Immature natural killer cell (primary cell): ENCODE measurements around the gene TMEM108. TPM values are rescaled to one million over a fixed set of nuclear protein-coding genes. Genes with fewer than 3 reads are reported as not detected.
"Not testable (repeated sequence)": the region's sequence is repeated elsewhere in the genome, so short reads cannot be mapped to it uniquely, and the experiment has no call there.

Source experiments
- DNase-seq, 3 donors: peaks; one replicate each; pipeline ENCODE4 v3.0.0; 2022; ENCODE audit warnings: mixed read lengths in 1 of 3
- H3K27ac Mint-ChIP-seq, 6 donors: one replicate each; pipeline ENCODE4 v1.8.0; 2020; ENCODE audit warnings: mixed read lengths in 6 of 6, mild to moderate bottlenecking in 5 of 6, inconsistent platforms in 4 of 6, moderate library complexity in 3 of 6
- H3K27me3 Mint-ChIP-seq, 3 donors: one replicate each; pipeline ENCODE4 v1.8.0; 2020 to 2021; ENCODE audit warnings: low read depth in 3 of 3, mild to moderate bottlenecking in 3 of 3, mixed read lengths in 3 of 3, moderate library complexity in 3 of 3, inconsistent platforms in 1 of 3
- H3K36me3 Mint-ChIP-seq, 3 donors: one replicate each; pipeline ENCODE4 v1.8.0; 2020; ENCODE audit warnings: mixed read lengths in 3 of 3, inconsistent platforms in 2 of 3, mild to moderate bottlenecking in 2 of 3
- H3K4me1 Mint-ChIP-seq, 2 donors: one replicate each; pipeline ENCODE4 v1.8.0; 2020; ENCODE audit warnings: inconsistent platforms in 2 of 2, mild to moderate bottlenecking in 2 of 2, mixed read lengths in 2 of 2, moderate library complexity in 1 of 2
- H3K4me3 Mint-ChIP-seq, 5 donors: one replicate each; pipeline ENCODE4 v1.8.0; 2020; ENCODE audit warnings: mild to moderate bottlenecking in 5 of 5, mixed read lengths in 5 of 5, inconsistent platforms in 3 of 5, moderate library complexity in 3 of 5
- H3K9me3 Mint-ChIP-seq, 6 donors: one replicate each; pipeline ENCODE4 v1.8.0; 2020; ENCODE audit warnings: mild to moderate bottlenecking in 6 of 6, mixed read lengths in 6 of 6, inconsistent platforms in 4 of 6, moderate library complexity in 3 of 6
- polyA plus RNA-seq, 3 donors: library from polyadenylated mRNA; unstranded; fragments of 300-500 nt; fragmentation: Illumina TruSeq; gene quantifications; one replicate each; pipeline ENCODE4 v1.2.3, GENCODE V29; 2021

The TMEM108 gene
- polyA plus RNA-seq, result under 1 TPM in 1 of 3 donors, not detected in 2; 0.16 TPM

- Mint-ChIP-seq H3K4me1 (peaks cover 1 to 5% of the 10 kb centered on the region in 2 donors), H3K27ac (no peak within 1 kb of the TSS), H3K27me3 (peaks cover 9 to 25% (median 9%) of the 10 kb centered on the region in 3 donors), H3K9me3 (peaks cover 0 to 5% (median 0%) of the 10 kb centered on the region in 6 donors), H3K4me3 (peak within 1 kb of the TSS; percentile 27 to 64 (median 50)), H3K36me3 (peaks cover 0 to 4% (median 0%) of the 10 kb centered on the region in 3 donors)
- DNase-seq, result no peak
Measured at GRCh38 chr3:133038089-133038730, at the start of gene TMEM108. Gene TMEM108 (plus strand): TSS chr3:133038391.

GRCh38 chr3:132995971-132996370, 42.2 kb upstream of the TMEM108 start:
- no peak overlapping the region for H3K27ac Mint-ChIP-seq
- no peak overlapping the region for H3K4me3 Mint-ChIP-seq
- no peak for DNase-seq
- H3K9me3 Mint-ChIP-seq, result peaks cover 0 to 11% (median 0%) of the 10 kb centered on the region in 6 donors
- peaks cover 0 to 3% (median 0%) of the 10 kb centered on the region in 3 donors for H3K36me3 Mint-ChIP-seq
- H3K27me3 Mint-ChIP-seq, result peaks cover 0 to 1% (median 0%) of the 10 kb centered on the region in 3 donors
- no peaks in the 10 kb centered on the region for H3K4me1 Mint-ChIP-seq

- Mint-ChIP-seq H3K4me3 (no peak overlapping the region), H3K9me3 (peaks cover 0 to 11% (median 0%) of the 10 kb centered on the region in 6 donors), H3K36me3 (peaks cover 0 to 3% (median 0%) of the 10 kb centered on the region in 3 donors), H3K27me3 (peaks cover 0 to 1% (median 0%) of the 10 kb centered on the region in 3 donors), H3K27ac (no peak overlapping the region), H3K4me1 (no peaks in the 10 kb centered on the region)
- DNase-seq, result no peak
Measured at GRCh38 chr3:132997404-132998185, 40.6 kb upstream of the TMEM108 start.

GRCh38 chr3:133005032-133005431, 33.2 kb upstream of the TMEM108 start:
- H3K27ac Mint-ChIP-seq, H3K36me3 Mint-ChIP-seq, DNase-seq, H3K4me1 Mint-ChIP-seq, H3K4me3 Mint-ChIP-seq, H3K27me3 Mint-ChIP-seq: not testable (repeated sequence)
- peaks cover 3 to 17% (median 6%) of the 10 kb centered on the region in 6 donors for H3K9me3 Mint-ChIP-seq

- peaks cover 0 to 2% (median 0%) of the 10 kb centered on the region in 3 donors for H3K27me3 Mint-ChIP-seq
- H3K9me3 Mint-ChIP-seq, result peaks cover 5 to 27% (median 12%) of the 10 kb centered on the region in 6 donors
- no peaks in the 10 kb centered on the region for H3K4me1 Mint-ChIP-seq
- DNase-seq, result no peak
- no peak overlapping the region for H3K4me3 Mint-ChIP-seq
- peaks cover 0 to 3% (median 0%) of the 10 kb centered on the region in 3 donors for H3K36me3 Mint-ChIP-seq
- no peak overlapping the region for H3K27ac Mint-ChIP-seq
Measured at GRCh38 chr3:133007601-133008000, 30.6 kb upstream of the TMEM108 start.

- Mint-ChIP-seq H3K27ac (no peak overlapping the region), H3K27me3 (no peaks in the 10 kb centered on the region)
- DNase-seq, result no peak
Measured at GRCh38 chr3:133014325-133014724, 23.9 kb upstream of the TMEM108 start.

GRCh38 chr3:133015573-133015972, 22.6 kb upstream of the TMEM108 start:
- H3K27me3 Mint-ChIP-seq, H3K27ac Mint-ChIP-seq, DNase-seq: not testable (repeated sequence)

More at GRCh38 chr3:133014325-133014724, 23.9 kb upstream of the TMEM108 start:
- peaks cover 3 to 16% (median 12%) of the 10 kb centered on the region in 6 donors for H3K9me3 Mint-ChIP-seq
- H3K4me1 Mint-ChIP-seq, result no peaks in the 10 kb centered on the region
- no peak overlapping the region for H3K4me3 Mint-ChIP-seq
- peaks cover 0 to 3% (median 0%) of the 10 kb centered on the region in 3 donors for H3K36me3 Mint-ChIP-seq

GRCh38 chr3:133016838-133017309, 21.3 kb upstream of the TMEM108 start:
- peaks cover 0 to 9% (median 6%) of the 10 kb centered on the region in 6 donors for H3K9me3 Mint-ChIP-seq
- no peak overlapping the region for H3K27ac Mint-ChIP-seq
- no peak for DNase-seq
- H3K4me1 Mint-ChIP-seq, result no peaks in the 10 kb centered on the region
- H3K36me3 Mint-ChIP-seq, result peaks cover 0 to 3% (median 0%) of the 10 kb centered on the region in 3 donors
- no peak overlapping the region for H3K4me3 Mint-ChIP-seq
- H3K27me3 Mint-ChIP-seq, result no peaks in the 10 kb centered on the region

More at GRCh38 chr3:133015573-133015972, 22.6 kb upstream of the TMEM108 start:
- H3K36me3 Mint-ChIP-seq, H3K9me3 Mint-ChIP-seq, H3K4me1 Mint-ChIP-seq, H3K4me3 Mint-ChIP-seq: not testable (repeated sequence)

- peaks cover 0 to 11% (median 0%) of the 10 kb centered on the region in 6 donors for H3K9me3 Mint-ChIP-seq
- H3K36me3 Mint-ChIP-seq, result no peaks in the 10 kb centered on the region
- no peaks in the 10 kb centered on the region for H3K4me1 Mint-ChIP-seq
- H3K27ac Mint-ChIP-seq, result no peak overlapping the region
- H3K4me3 Mint-ChIP-seq, result no peak overlapping the region
- DNase-seq, result no peak
- no peaks in the 10 kb centered on the region for H3K27me3 Mint-ChIP-seq
Measured at GRCh38 chr3:133018921-133019320, 19.3 kb upstream of the TMEM108 start.

- H3K27me3 Mint-ChIP-seq, result peaks cover 0 to 3% (median under 1%) of the 10 kb centered on the region in 3 donors
Measured at GRCh38 chr3:133021206-133021605, 17.0 kb upstream of the TMEM108 start.

GRCh38 chr3:133023362-133023761, 14.8 kb upstream of the TMEM108 start:
- Mint-ChIP-seq H3K36me3 (no peaks in the 10 kb centered on the region), H3K27ac (no peak overlapping the region), H3K27me3 (peaks cover 0 to 3% (median 1%) of the 10 kb centered on the region in 3 donors), H3K9me3 (peaks cover 0 to 15% (median under 1%) of the 10 kb centered on the region in 6 donors), H3K4me1 (no peaks in the 10 kb centered on the region), H3K4me3 (no peak overlapping the region)
- no peak for DNase-seq

More at GRCh38 chr3:133021206-133021605, 17.0 kb upstream of the TMEM108 start:
- no peaks in the 10 kb centered on the region for H3K36me3 Mint-ChIP-seq
- H3K4me1 Mint-ChIP-seq, result no peaks in the 10 kb centered on the region
- DNase-seq, result no peak
- H3K27ac Mint-ChIP-seq, result no peak overlapping the region
- peaks cover 0 to 14% (median under 1%) of the 10 kb centered on the region in 6 donors for H3K9me3 Mint-ChIP-seq
- no peak overlapping the region for H3K4me3 Mint-ChIP-seq

- no peak overlapping the region for H3K27ac Mint-ChIP-seq
- H3K4me3 Mint-ChIP-seq, result no peak overlapping the region
- peaks cover 0 to 3% (median 1%) of the 10 kb centered on the region in 3 donors for H3K27me3 Mint-ChIP-seq
- DNase-seq, result no peak
- no peaks in the 10 kb centered on the region for H3K4me1 Mint-ChIP-seq
- no peaks in the 10 kb centered on the region for H3K36me3 Mint-ChIP-seq
- H3K9me3 Mint-ChIP-seq, result peaks cover 0 to 11% (median 0%) of the 10 kb centered on the region in 6 donors
Measured at GRCh38 chr3:133025546-133025945, 12.6 kb upstream of the TMEM108 start.

GRCh38 chr3:133032301-133032700, 5.9 kb upstream of the TMEM108 start:
- Mint-ChIP-seq H3K4me1 (no peaks in the 10 kb centered on the region), H3K36me3 (no peaks in the 10 kb centered on the region), H3K4me3 (no peak overlapping the region), H3K27me3 (peaks cover 5 to 6% (median 5%) of the 10 kb centered on the region in 3 donors), H3K9me3 (peaks cover 0 to 4% (median 0%) of the 10 kb centered on the region in 6 donors), H3K27ac (no peak overlapping the region)
- no peak for DNase-seq

- Mint-ChIP-seq H3K36me3 (peaks cover 0 to 4% (median 0%) of the 10 kb centered on the region in 3 donors), H3K9me3 (peaks cover 0 to 5% (median 0%) of the 10 kb centered on the region in 6 donors), H3K27me3 (peaks cover 9 to 25% (median 9%) of the 10 kb centered on the region in 3 donors), H3K4me3 (peak overlapping the region; percentile 27 to 64 (median 44)), H3K27ac (no peak overlapping the region), H3K4me1 (peaks cover 1 to 5% of the 10 kb centered on the region in 2 donors)
- DNase-seq, result no peak
Measured at GRCh38 chr3:133037436-133037835, 755 bp upstream of the TMEM108 start.
